Liver (tissue), 9 donors: ENCODE results near the gene ATP7B. TPM values are rescaled to one million over a fixed set of nuclear protein-coding genes. Genes with fewer than 3 reads are reported as not detected.
"Not testable (repeated sequence)": the region's sequence is repeated elsewhere in the genome, so short reads cannot be mapped to it uniquely, and the experiment has no call there.

Experiments used
- DNase-seq: peaks from one replicate; pipeline ENCODE4 v3.0.0-alpha.2; 2017; ENCODE audit warnings: low spot score
- H3K27ac ChIP-seq, 2 donors: one replicate each; pipeline ENCODE4 v1.7.0; 2013; ENCODE audit warnings: inconsistent platforms in 2 of 2, low read length in 2 of 2, control low read depth in 1 of 2, low read depth in 1 of 2, mild to moderate bottlenecking in 1 of 2
- H3K27me3 ChIP-seq, 4 donors: one replicate each; pipeline versions ENCODE4 v1.6.1 to v1.7.0; 2013; ENCODE audit warnings: low read length in 3 of 4, inconsistent platforms in 1 of 4, mild to moderate bottlenecking in 1 of 4, moderate library complexity in 1 of 4; ENCODE audit not compliant: control insufficient read depth in 4 of 4, insufficient read depth in 4 of 4
- H3K36me3 ChIP-seq, 4 donors: one replicate each; pipeline versions ENCODE4 v1.6.1 to v1.7.0; 2013; ENCODE audit warnings: low read length in 3 of 4, mild to moderate bottlenecking in 3 of 4, low read depth in 1 of 4, moderate library complexity in 1 of 4; ENCODE audit not compliant: control insufficient read depth in 4 of 4, insufficient read depth in 3 of 4
- H3K4me1 ChIP-seq, 4 donors: one replicate each; pipeline versions ENCODE4 v1.6.1 to v1.7.0; 2013; ENCODE audit warnings: low read length in 3 of 4, mild to moderate bottlenecking in 3 of 4, moderate library complexity in 1 of 4; ENCODE audit not compliant: control insufficient read depth in 4 of 4, insufficient read depth in 4 of 4
- H3K4me3 ChIP-seq, 3 donors: one replicate each; pipeline versions ENCODE4 v1.6.1 to v1.7.0; 2013; ENCODE audit warnings: low read length in 3 of 3, control low read depth in 1 of 3, low read depth in 1 of 3, mild to moderate bottlenecking in 1 of 3
- H3K9ac ChIP-seq, 2 donors: one replicate each; pipeline ENCODE4 v1.7.0; 2013; ENCODE audit warnings: low read length in 2 of 2, mild to moderate bottlenecking in 2 of 2, moderate library complexity in 2 of 2, control low read depth in 1 of 2, low read depth in 1 of 2
- H3K9me3 ChIP-seq, 4 donors: one replicate each; pipeline versions ENCODE4 v1.6.1 to v1.7.0; 2013; ENCODE audit warnings: low read length in 3 of 4; ENCODE audit not compliant: control insufficient read depth in 4 of 4
- EGR1 ChIP-seq, 2 donors: IDR thresholded peaks; 2 replicates each; pipeline ENCODE4 v1.6.1; 2016 to 2018; ENCODE audit warnings: antibody characterized with exemption in 2 of 2, low read depth in 2 of 2
- FOXA1 ChIP-seq: IDR thresholded peaks from 2 replicates; pipeline ENCODE4 v1.6.1; 2016; ENCODE audit warnings: antibody characterized with exemption
- GABPA ChIP-seq, 2 donors: IDR thresholded peaks in 1 of 2; conservative IDR thresholded peaks in 1 of 2; 2 replicates each; pipeline ENCODE4 v1.6.1; 2016; ENCODE audit warnings: antibody characterized with exemption in 2 of 2, mild to moderate bottlenecking in 1 of 2, moderate library complexity in 1 of 2
- HNF4A ChIP-seq, 2 donors: conservative IDR thresholded peaks; 2 replicates each; pipeline ENCODE4 v1.6.1; 2016; ENCODE audit warnings: antibody characterized with exemption in 2 of 2, mild to moderate bottlenecking in 2 of 2
- JUND ChIP-seq, 2 donors: IDR thresholded peaks; 2 replicates each; pipeline ENCODE4 v1.6.1; 2016; ENCODE audit warnings: antibody characterized with exemption in 2 of 2
- NR2F2 ChIP-seq: IDR thresholded peaks from 2 replicates; pipeline ENCODE4 v1.6.1; 2016; ENCODE audit warnings: antibody characterized with exemption
- RXRA ChIP-seq, 2 donors: IDR thresholded peaks; 2 replicates each; pipeline ENCODE4 v1.6.1; 2017 to 2018; ENCODE audit warnings: antibody characterized with exemption in 2 of 2, mild to moderate bottlenecking in 1 of 2
- TAF1 ChIP-seq: conservative IDR thresholded peaks from 2 replicates; pipeline ENCODE4 v1.6.1; 2016; ENCODE audit warnings: antibody characterized with exemption, mild to moderate bottlenecking
- WGBS: extraction: QIAGEN DNeasy Blood & Tissue Kit; methylation state at CpG from one replicate; pipeline ENCODE4 v1.1.7; 2013; 5-methylcytosine and 5-hydroxymethylcytosine counted together
- polyA plus RNA-seq, 2 donors: library from polyadenylated mRNA; stranded (reverse) in 1 of 2; unstranded in 1 of 2; fragments of 200-250 nt in 1 of 2; fragments of >200 nt in 1 of 2; fragmentation: Nextera tagmentation in 1 of 2; extraction: Ambion mirVana in 1 of 2; gene quantifications; one replicate each; pipeline versions ENCODE4 v1.2.1 to v1.2.3, GENCODE V29; 2013 to 2015
- total RNA-seq, 2 donors: library from RNA; depleted of rRNA; stranded (reverse); fragments of >200 nt; gene quantifications; one replicate each; pipeline ENCODE4 v1.2.3, GENCODE V29; 2014
- TF ChIP-seq, protein P1 (sequence below): IDR thresholded peaks from 2 replicates; pipeline ENCODE4 v1.6.1; 2016; ENCODE audit warnings: antibody characterized with exemption, mild to moderate bottlenecking
- donor health status: healthy.
- donor health status: healthy.
- donor health status: healthy.
- donor health status: healthy.
- donor health status: healthy.

The ATP7B gene
- total and polyA plus RNA-seq, 4 donors = 8.0 to 37.7 (median 22.1) TPM

DNA sequence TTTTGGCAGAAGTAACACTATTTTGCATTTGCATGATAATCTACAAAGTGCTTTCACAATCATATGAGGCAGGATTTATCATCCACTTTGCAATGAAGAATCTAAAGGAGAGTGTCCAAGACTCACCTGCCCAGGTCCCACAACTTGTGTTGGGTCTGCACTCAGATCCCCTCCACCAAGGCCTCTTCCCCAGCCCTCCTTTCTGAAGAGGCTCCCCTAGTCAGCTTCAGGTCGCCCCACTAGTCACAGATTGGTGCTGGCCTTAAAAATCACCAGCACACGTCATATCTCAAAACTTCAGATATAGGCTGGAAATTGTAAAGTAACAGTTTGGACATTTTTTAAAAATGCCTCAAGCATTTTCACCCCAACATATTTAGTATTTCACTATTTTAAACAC, 17.5 kb downstream of the ATP7B start:
- peaks cover 10 to 45% (median 44%) of the 10 kb centered on the region in 4 donors for H3K4me1 ChIP-seq
- no peak for DNase-seq
- H3K27me3 ChIP-seq = no peaks in the 10 kb centered on the region
- 95% methylated on average over 2 of the region's 2 CpGs for WGBS
- no peaks in the 10 kb centered on the region for H3K9me3 ChIP-seq
- no peak overlapping the region for H3K4me3 ChIP-seq
- H3K9ac ChIP-seq = no peak overlapping the region
- peaks cover 0 to 3% (median 0%) of the 10 kb centered on the region in 4 donors for H3K36me3 ChIP-seq
- no peak overlapping the region for H3K27ac ChIP-seq
- TF ChIP-seq NR2F2 (no peak), GABPA (IDR thresholded peaks at IDR 0.05 in 1 of 2, conservative IDR thresholded peaks at IDR 0.05 in 1 of 2) (no peak), FOXA1 (no peak), TAF1 (no peak), EGR1 (IDR thresholded peaks at IDR 0.05; ENCODE audit: low read depth in 2 of 2) (no peak), JUND (IDR thresholded peaks at IDR 0.05) (no peak)

DNA sequence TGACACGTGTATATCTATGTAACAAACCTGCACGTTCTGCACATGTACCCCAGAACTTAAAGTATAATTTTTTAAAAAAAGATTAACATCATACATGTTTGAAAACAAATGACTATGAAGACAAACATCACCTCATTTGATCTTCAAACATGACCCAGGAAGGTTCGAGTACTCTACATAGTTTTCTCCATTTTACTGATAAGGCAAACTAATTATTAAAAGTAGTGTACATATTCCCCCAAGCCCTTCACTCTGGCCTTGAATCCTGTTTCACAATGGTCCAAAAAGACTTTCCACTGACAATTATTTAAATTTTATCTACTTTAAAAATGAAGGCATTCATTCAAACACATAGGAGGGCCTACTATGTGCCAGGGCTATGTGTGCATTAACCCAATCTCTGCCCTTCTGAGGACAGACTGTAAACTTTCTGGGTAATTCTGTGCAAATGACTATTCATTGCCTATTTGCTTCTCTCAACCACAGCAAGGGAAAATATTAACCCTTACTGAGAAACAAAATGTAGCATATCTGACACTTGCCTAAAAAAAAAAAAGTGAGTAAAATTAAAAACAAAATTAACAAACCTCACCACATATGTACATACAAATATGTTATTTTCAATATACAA, 22.1 kb downstream of the ATP7B start:
- TF ChIP-seq, protein P1, sequence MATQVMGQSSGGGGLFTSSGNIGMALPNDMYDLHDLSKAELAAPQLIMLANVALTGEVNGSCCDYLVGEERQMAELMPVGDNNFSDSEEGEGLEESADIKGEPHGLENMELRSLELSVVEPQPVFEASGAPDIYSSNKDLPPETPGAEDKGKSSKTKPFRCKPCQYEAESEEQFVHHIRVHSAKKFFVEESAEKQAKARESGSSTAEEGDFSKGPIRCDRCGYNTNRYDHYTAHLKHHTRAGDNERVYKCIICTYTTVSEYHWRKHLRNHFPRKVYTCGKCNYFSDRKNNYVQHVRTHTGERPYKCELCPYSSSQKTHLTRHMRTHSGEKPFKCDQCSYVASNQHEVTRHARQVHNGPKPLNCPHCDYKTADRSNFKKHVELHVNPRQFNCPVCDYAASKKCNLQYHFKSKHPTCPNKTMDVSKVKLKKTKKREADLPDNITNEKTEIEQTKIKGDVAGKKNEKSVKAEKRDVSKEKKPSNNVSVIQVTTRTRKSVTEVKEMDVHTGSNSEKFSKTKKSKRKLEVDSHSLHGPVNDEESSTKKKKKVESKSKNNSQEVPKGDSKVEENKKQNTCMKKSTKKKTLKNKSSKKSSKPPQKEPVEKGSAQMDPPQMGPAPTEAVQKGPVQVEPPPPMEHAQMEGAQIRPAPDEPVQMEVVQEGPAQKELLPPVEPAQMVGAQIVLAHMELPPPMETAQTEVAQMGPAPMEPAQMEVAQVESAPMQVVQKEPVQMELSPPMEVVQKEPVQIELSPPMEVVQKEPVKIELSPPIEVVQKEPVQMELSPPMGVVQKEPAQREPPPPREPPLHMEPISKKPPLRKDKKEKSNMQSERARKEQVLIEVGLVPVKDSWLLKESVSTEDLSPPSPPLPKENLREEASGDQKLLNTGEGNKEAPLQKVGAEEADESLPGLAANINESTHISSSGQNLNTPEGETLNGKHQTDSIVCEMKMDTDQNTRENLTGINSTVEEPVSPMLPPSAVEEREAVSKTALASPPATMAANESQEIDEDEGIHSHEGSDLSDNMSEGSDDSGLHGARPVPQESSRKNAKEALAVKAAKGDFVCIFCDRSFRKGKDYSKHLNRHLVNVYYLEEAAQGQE = no peak
- TF ChIP-seq RXRA (IDR thresholded peaks at IDR 0.05) = peak; percentile 62 to 66
- TF ChIP-seq TAF1 = no peak
- TF ChIP-seq HNF4A (conservative IDR thresholded peaks at IDR 0.05) = peak; percentile 30 to 41
- WGBS = 68% methylated on average over 3 of the region's 3 CpGs
- DNase-seq = no peak
- Histone ChIP-seq H3K27me3 (no peaks in the 10 kb centered on the region), H3K9ac (no peak overlapping the region), H3K4me3 (no peak overlapping the region), H3K36me3 (peaks cover 0 to 3% (median 0%) of the 10 kb centered on the region in 4 donors), H3K9me3 (no peaks in the 10 kb centered on the region), H3K27ac (no peak overlapping the region), H3K4me1 (peaks cover 0 to 7% (median 5%) of the 10 kb centered on the region in 4 donors)

- WGBS = 94% methylated on average over 4 of the region's 4 CpGs
- not testable (repeated sequence) for DNase-seq
Observed at GRCh38 chr13:51984904-51985303, 26.3 kb downstream of the ATP7B start.

GRCh38 chr13:51983292-51983691, 28.0 kb downstream of the ATP7B start:
- not testable (repeated sequence) for H3K27ac ChIP-seq, H3K9ac ChIP-seq
- WGBS = 96% methylated on average over 3 of the region's 3 CpGs

More at GRCh38 chr13:51984904-51985303, 26.3 kb downstream of the ATP7B start:
- H3K9me3 ChIP-seq, H3K4me3 ChIP-seq, H3K27me3 ChIP-seq, H3K27ac ChIP-seq, H3K36me3 ChIP-seq, H3K9ac ChIP-seq: not testable (repeated sequence)
- peaks cover 0 to 11% (median 2%) of the 10 kb centered on the region in 4 donors for H3K4me1 ChIP-seq

More at GRCh38 chr13:51983292-51983691, 28.0 kb downstream of the ATP7B start:
- H3K36me3 ChIP-seq, H3K27me3 ChIP-seq, H3K4me3 ChIP-seq, H3K9me3 ChIP-seq, DNase-seq: not testable (repeated sequence)
- peaks cover 0 to 15% (median 6%) of the 10 kb centered on the region in 4 donors for H3K4me1 ChIP-seq
